ENCODE results near the gene CTF1. TPM values are rescaled to one million over a fixed set of nuclear protein-coding genes. Genes with fewer than 3 reads are reported as not detected.

Gene CTF1
- total RNA-seq, 1 experiment from 2014 or later: 1.4 TPM

DNA sequence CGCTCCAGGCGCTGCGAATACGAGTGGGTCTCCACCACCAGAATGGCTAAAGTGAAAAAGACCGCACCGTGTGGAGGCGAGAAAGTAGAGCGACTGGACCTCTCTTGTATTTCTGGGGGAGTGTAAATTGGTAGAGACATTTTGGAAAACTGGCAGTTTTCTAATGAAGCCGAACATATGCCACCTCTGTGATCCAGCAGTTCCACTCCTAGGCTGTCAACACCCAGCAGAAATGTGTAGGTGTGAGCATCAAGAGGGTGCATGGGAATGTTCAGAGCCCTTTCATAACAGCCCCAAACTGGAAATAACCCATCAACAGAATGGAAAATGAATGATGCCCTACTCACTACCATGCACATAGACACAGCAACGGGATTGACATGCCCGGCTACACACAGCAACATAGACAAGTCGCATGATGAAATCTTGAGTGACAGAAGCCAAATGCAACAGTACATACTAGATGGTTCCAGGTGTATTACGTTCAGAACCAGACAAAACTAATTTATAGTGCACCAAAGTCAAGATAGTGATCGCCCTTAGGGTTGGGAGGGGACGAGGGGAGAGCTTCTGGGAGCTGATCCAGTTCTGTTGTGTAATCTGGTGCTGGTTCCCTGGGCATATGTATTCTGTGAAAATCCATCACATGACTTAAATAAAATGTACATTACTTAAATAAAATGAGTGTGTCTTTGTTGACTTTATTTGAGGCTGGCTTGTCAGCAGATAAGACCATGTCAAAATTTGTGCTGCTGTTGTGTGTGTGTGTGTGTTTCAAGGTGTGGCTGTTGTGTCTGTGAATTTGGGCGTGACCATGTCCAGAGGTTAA lies 1.7 kb upstream of the CTF1 start:
- ChIA-PET CTCF (interaction anchor here (2.6 kb wide), 1 partner anchor 50 kb away, joined by 24 read pairs; no protein-coding TSS in a partner anchor), POLR2A (interaction anchor here (0.6 to 1.0 kb wide), 2 partner anchors 19 to 463 kb away, joined by 4 to 8 read pairs; no protein-coding TSS in a partner anchor)
- Mint-ChIP-seq H3K4me1 (peaks cover 24% of the 10 kb centered on the region), H3K9me3 (no peaks in the 10 kb centered on the region), H3K36me3 (peaks cover 1% of the 10 kb centered on the region; the same call in 1 of the 2 replicates), H3K27me3 (ENCODE audit: low read depth) (peaks cover 28% of the 10 kb centered on the region), H3K4me3 (peak overlapping the region; percentile 86), H3K27ac (no peak overlapping the region; the same call in 1 of the 2 replicates)
- TF ChIP-seq, protein P1, sequence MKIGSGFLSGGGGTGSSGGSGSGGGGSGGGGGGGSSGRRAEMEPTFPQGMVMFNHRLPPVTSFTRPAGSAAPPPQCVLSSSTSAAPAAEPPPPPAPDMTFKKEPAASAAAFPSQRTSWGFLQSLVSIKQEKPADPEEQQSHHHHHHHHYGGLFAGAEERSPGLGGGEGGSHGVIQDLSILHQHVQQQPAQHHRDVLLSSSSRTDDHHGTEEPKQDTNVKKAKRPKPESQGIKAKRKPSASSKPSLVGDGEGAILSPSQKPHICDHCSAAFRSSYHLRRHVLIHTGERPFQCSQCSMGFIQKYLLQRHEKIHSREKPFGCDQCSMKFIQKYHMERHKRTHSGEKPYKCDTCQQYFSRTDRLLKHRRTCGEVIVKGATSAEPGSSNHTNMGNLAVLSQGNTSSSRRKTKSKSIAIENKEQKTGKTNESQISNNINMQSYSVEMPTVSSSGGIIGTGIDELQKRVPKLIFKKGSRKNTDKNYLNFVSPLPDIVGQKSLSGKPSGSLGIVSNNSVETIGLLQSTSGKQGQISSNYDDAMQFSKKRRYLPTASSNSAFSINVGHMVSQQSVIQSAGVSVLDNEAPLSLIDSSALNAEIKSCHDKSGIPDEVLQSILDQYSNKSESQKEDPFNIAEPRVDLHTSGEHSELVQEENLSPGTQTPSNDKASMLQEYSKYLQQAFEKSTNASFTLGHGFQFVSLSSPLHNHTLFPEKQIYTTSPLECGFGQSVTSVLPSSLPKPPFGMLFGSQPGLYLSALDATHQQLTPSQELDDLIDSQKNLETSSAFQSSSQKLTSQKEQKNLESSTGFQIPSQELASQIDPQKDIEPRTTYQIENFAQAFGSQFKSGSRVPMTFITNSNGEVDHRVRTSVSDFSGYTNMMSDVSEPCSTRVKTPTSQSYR (CRISPR knock-in tag; IDR thresholded peaks at IDR 0.05): no peak
- TF ChIP-seq GABPB1 (CRISPR knock-in tag; IDR thresholded peaks at IDR 0.05): 0 out of 2 replicates have a peak, but pooled peaks have one; percentile 11
- ATAC-seq (no peak), DNase-seq (ENCODE audit: low spot score) (no peak)

DNA sequence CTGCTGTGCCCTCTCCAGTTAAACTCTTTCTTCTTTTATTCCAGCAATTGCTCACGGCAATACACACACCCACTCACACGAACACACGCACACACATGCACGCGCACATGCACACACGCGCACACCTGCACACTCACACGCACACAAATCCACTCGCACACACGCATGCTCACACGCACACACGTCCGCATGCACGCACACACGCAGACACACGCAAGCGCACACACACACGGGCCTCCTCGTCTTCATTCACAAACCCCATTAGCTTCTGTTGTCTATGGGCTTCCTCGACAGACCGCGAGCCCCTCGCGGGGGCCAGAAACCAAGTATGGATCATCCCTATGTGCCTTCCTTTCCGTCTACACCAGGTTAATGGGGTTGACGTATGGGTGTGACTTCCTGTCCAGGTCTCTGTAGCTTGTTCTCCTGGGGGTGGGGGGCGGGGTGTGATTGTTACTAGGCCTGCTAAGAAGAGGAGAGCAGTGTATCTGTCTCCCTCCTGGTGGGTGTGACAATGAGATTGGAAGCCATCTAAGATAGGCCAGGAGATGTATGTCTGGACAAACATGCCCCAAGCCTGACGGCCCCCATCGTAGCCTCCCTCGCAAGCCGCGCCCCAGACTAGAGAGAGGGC lies 670 bp upstream of the CTF1 start:
- DNase-seq (ENCODE audit: low spot score) (no peak), ATAC-seq (no peak)
- H3K27ac Mint-ChIP-seq: peak overlapping the region; percentile 99
- H3K4me3 Mint-ChIP-seq: peak overlapping the region; percentile 86
- peaks cover 36% of the 10 kb centered on the region for H3K27me3 Mint-ChIP-seq (ENCODE audit: low read depth)
- CTCF ChIA-PET: interaction anchor here (0.6 to 2.6 kb wide), 7 partner anchors 22 to 101 kb away, joined by 3 to 24 read pairs (median 5); no protein-coding TSS in a partner anchor
- no peaks in the 10 kb centered on the region for H3K9me3 Mint-ChIP-seq
- TF ChIP-seq, protein P2, sequence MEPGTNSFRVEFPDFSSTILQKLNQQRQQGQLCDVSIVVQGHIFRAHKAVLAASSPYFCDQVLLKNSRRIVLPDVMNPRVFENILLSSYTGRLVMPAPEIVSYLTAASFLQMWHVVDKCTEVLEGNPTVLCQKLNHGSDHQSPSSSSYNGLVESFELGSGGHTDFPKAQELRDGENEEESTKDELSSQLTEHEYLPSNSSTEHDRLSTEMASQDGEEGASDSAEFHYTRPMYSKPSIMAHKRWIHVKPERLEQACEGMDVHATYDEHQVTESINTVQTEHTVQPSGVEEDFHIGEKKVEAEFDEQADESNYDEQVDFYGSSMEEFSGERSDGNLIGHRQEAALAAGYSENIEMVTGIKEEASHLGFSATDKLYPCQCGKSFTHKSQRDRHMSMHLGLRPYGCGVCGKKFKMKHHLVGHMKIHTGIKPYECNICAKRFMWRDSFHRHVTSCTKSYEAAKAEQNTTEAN (CRISPR knock-in tag; IDR thresholded peaks at IDR 0.05): peak; percentile 68; the same call in 1 of the 2 replicates
- TF ChIP-seq NFE2L1 (CRISPR knock-in tag; IDR thresholded peaks at IDR 0.05): peak; percentile 16; the same call in 1 of the 2 replicates
- TF ChIP-seq IRF2 (CRISPR knock-in tag; IDR thresholded peaks at IDR 0.05; ENCODE audit: borderline replicate concordance, low read depth): no peak
- H3K36me3 Mint-ChIP-seq: no peaks in the 10 kb centered on the region
- H3K4me1 Mint-ChIP-seq: peaks cover 24% of the 10 kb centered on the region
- POLR2A ChIA-PET: interaction anchor here (0.7 to 1.5 kb wide), 4 partner anchors 20 to 119 kb away, joined by 3 to 4 read pairs (median 3); no protein-coding TSS in a partner anchor

GRCh38 chr16:30896889-30897733 lies 697 bp downstream of the CTF1 start:
- CTCF ChIA-PET: interaction anchor here (0.8 to 2.6 kb wide), 5 partner anchors 26 to 83 kb away, joined by 3 to 24 read pairs (median 3); partner anchors contain the start of gene FBXL19
- TF ChIP-seq SP1 (CRISPR knock-in tag; conservative IDR thresholded peaks at IDR 0.05) (peak; percentile 72), ZBTB21 (CRISPR knock-in tag; IDR thresholded peaks at IDR 0.05; ENCODE audit: borderline replicate concordance) (no peak), ZNF425 (CRISPR knock-in tag; conservative IDR thresholded peaks at IDR 0.05) (no peak), NFATC4 (CRISPR knock-in tag; IDR thresholded peaks at IDR 0.05) (no peak), SMAD3 (CRISPR knock-in tag; IDR thresholded peaks at IDR 0.05; ENCODE audit: borderline replicate concordance) (no peak)
- Mint-ChIP-seq H3K4me3 (peak overlapping the region; percentile 86), H3K27ac (peak overlapping the region; percentile 99), H3K4me1 (peaks cover 24% of the 10 kb centered on the region), H3K27me3 (ENCODE audit: low read depth) (peaks cover 46% of the 10 kb centered on the region), H3K36me3 (no peaks in the 10 kb centered on the region), H3K9me3 (no peaks in the 10 kb centered on the region)
- DNase-seq (ENCODE audit: low spot score) (peak; percentile 94), ATAC-seq (peak; percentile 45)
- POLR2A ChIA-PET: interaction anchor here (0.9 to 1.5 kb wide), 4 partner anchors 15 to 92 kb away, joined by 3 to 6 read pairs (median 3); no protein-coding TSS in a partner anchor
